ENCODE measurements around the gene TMEM40. TPM values are rescaled to one million over a fixed set of nuclear protein-coding genes. Genes with fewer than 3 reads are reported as not detected.
"Not testable (repeated sequence)": the region's sequence is repeated elsewhere in the genome, so short reads cannot be mapped to it uniquely, and the experiment has no call there.

TMEM40 gene
- total and polyA plus RNA-seq, 2 of the 13 experiments (the other 11 are each of a cell fraction or from before 2014, with no cell fraction given), result 0.16 TPM; not detected in 1

- Histone ChIP-seq H3K27me3 (ENCODE audit: control insufficient read depth in 1 of 2, insufficient read depth in 2 of 2, low read length in 2 of 2) (peaks cover 0 to 6% of the 10 kb centered on the region in 2 experiments; a peak in 1 of 5 replicates), H2AFZ (ENCODE audit: low read length) (no peak overlapping the region), H3K4me3 (replicated peaks in 1 of 3; ENCODE audit: insufficient read depth in 1 of 3, low read depth in 2 of 3, low read length in 3 of 3) (no peak overlapping the region), H3K79me2 (ENCODE audit: insufficient read depth, low read length) (no peaks in the 10 kb centered on the region), H3K36me3 (replicated peaks in 1 of 2; ENCODE audit: control insufficient read depth in 1 of 2, insufficient read depth in 2 of 2, low read length in 2 of 2) (no peaks in the 10 kb centered on the region), H3K4me1 (ENCODE audit: insufficient read depth, low read length) (no peaks in the 10 kb centered on the region), H3K27ac (ENCODE audit: extremely low read length, insufficient read depth, low read length) (no peak overlapping the region), H3K9ac (ENCODE audit: insufficient read depth, low read depth, low read length) (no peak overlapping the region), H3K4me2 (ENCODE audit: low read depth, low read length) (no peak overlapping the region), H3K9me3 (ENCODE audit: low read length) (no peaks in the 10 kb centered on the region), H4K20me1 (ENCODE audit: insufficient read depth, low read length) (no peaks in the 10 kb centered on the region)
- ChIA-PET POLR2A (no interaction called here), CTCF (ENCODE audit: low intra/inter-chr PET ratio, low total read pairs) (no interaction called here)
- intact Hi-C loops (cut with micrococcal nuclease; ENCODE audit: unreplicated experiment), result no loop called here
- WGBS (ENCODE audit: low lambda C conversion rate), result 50% methylated on average over 1 of the region's 1 CpG
- in situ Hi-C loops (cut with HindIII; ENCODE audit: extremely low pct_ligation_motif_present, low pct_unique_long_range_greater_than_20kb), result no loop called here
- DNase-seq (ENCODE audit: low spot score) (no peak), FAIRE-seq (no peak), ATAC-seq (no peak)
- no peak for TF ChIP-seq NFIB (CRISPR knock-in tag; IDR thresholded peaks at IDR 0.05; ENCODE audit: borderline replicate concordance)
- TF ChIP-seq CEBPZ (IDR thresholded peaks at IDR 0.05; ENCODE audit: low read length), result no peak
- no peak for TF ChIP-seq POLR2AphosphoS5 (IDR thresholded peaks at IDR 0.05; ENCODE audit: low read depth, low read length)
- no peak for TF ChIP-seq ZNF720 (CRISPR knock-in tag; IDR thresholded peaks at IDR 0.05)
- TF ChIP-seq IKZF1 (IDR thresholded peaks at IDR 0.05), result no peak
- TF ChIP-seq CEBPG (CRISPR knock-in tag; IDR thresholded peaks at IDR 0.05), result no peak
- BruUV-seq (replicated peaks), result no TSS peak
Measured at GRCh38 chr3:12791430-12791829, 32.4 kb upstream of the TMEM40 start.

- DNase-seq (ENCODE audit: low spot score); H3K9ac ChIP-seq (ENCODE audit: insufficient read depth, low read depth, low read length); H3K79me2 ChIP-seq (ENCODE audit: insufficient read depth, low read length); POLR2A ChIA-PET; ATAC-seq; H3K4me1 ChIP-seq (ENCODE audit: insufficient read depth, low read length); H2AFZ ChIP-seq (ENCODE audit: low read length); H4K20me1 ChIP-seq (ENCODE audit: insufficient read depth, low read length); in situ Hi-C loops (cut with HindIII; ENCODE audit: extremely low pct_ligation_motif_present, low pct_unique_long_range_greater_than_20kb); H3K36me3 ChIP-seq (replicated peaks in 1 of 2; ENCODE audit: control insufficient read depth in 1 of 2, insufficient read depth in 2 of 2, low read length in 2 of 2); H3K9me3 ChIP-seq (ENCODE audit: low read length); BruUV-seq (replicated peaks); H3K4me3 ChIP-seq (replicated peaks in 1 of 3; ENCODE audit: insufficient read depth in 1 of 3, low read depth in 2 of 3, low read length in 3 of 3); H3K27ac ChIP-seq (ENCODE audit: extremely low read length, insufficient read depth, low read length); intact Hi-C loops (cut with micrococcal nuclease; ENCODE audit: unreplicated experiment); FAIRE-seq; H3K4me2 ChIP-seq (ENCODE audit: low read depth, low read length); H3K27me3 ChIP-seq (ENCODE audit: control insufficient read depth in 1 of 2, insufficient read depth in 2 of 2, low read length in 2 of 2): not testable (repeated sequence)
- WGBS (ENCODE audit: low lambda C conversion rate), result 34% methylated on average over 19 of the region's 23 CpGs
- CTCF ChIA-PET (ENCODE audit: low intra/inter-chr PET ratio, low total read pairs), result interaction anchor here (1.3 kb wide), 1 partner anchor 104 kb away, joined by 4 read pairs; no protein-coding TSS in a partner anchor
Measured at GRCh38 chr3:12787967-12788690, 29.1 kb upstream of the TMEM40 start.
